GM04503 (cell line): ENCODE measurements around the gene CDC25A.

Experiments
- DNase-seq: peaks from one replicate; pipeline ENCODE4 v3.0.0-alpha.2; 2012; ENCODE audit warnings: low read depth

CDC25A gene

DNA sequence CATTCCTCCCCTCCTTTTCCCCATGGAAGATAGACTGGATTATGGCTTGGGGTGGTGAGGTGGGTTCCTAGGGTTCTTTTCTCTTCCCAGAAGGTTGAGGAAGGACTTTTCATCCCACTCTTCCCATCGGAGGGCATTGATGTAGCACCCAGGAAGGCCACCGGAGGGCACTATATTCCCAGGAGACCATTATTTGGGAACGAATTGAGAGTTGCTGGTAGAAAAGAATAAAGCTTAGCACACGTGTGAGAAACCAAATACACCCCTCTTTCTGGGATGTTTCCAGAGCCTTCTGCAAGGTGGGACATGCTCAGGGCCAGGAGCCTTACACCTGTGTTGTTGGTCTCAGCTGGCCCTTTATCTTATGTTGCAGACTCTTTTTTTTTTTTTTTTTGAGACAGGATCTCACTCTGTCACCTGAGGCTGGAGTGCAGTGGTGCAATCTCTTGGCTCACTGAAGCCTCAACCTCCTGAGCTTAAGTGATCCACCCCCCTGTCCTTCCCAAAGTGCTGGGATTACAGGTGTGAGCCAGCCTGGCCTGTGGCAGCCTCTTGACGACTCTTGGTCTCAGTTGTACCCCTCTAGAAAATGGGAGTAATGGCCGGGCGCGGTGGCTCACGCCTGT lies 6.3 kb upstream of the CDC25A start:
- no peak for DNase-seq

DNA sequence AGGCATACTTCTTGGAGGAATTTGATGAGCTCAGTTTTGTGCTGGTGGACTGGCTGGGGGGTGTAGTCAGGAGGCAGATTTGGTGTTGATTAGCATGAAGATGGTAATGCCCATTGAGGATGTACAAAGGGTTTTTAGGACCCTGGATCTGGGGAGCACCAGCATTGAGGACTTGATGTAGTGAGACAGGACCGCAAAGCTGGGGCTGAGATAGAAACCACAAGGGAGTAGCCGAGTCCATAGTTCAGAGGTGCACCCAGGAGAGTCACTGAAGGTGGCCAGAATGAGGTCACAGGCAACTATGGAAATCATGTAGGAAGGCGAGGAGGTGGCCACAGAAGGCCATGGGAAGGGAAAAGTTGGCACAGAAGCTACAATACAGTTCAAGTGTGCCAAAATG lies 2.7 kb upstream of the CDC25A start:
- DNase-seq = no peak

DNA sequence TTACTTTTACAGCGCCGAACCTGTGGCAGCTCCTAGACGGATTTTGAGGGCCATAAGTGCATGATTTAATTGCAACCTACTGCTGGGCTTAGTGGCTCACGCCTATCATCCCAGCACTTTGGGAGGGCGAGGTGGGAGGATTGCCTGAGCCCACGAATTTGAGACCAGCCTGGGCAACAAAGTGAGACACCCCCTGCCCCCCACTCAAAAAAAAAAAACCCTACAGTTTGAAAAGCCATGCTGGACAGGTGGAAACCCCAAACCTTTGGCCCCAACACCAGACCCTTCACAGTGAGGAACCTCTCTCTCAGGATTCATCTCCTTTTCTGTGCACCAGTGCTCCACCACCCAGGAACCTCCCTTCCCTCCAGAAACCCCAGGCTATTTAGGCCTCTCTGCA lies 1.1 kb upstream of the CDC25A start:
- no peak for DNase-seq

DNA sequence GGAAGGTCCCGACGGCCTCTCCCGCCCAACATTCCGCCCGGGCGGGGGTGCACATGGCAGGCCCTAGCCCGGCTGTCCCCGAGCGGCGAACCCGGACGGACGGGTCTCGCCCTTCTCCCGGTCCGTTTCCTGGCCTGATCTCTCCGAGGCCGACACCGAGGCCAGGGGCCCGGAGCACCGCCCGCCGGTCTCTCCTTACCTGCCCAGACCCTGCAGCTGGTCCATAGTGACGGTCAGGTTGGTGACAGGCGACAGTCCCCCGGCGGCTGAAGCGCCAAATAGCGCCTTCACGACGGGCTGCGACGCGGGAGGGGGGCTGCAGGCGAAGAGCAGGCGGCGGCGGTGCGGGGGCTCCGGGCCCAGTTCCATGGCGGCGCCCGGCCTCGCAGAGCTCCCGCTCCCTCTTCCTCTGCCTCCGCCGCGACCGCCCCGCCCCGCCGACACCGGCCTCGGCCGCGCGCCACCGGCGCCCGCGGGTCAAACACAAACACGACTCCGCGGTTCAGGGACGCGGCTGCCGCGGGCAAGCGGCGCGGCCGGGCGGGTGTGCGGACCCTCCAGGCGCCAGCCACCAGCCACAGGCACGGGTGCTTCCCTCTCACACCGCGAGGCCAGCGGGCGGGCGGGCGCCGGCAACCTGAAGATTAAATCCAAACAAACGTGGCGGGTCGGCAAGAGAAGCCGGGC lies 495 bp downstream of the CDC25A start:
- no peak for DNase-seq

DNA sequence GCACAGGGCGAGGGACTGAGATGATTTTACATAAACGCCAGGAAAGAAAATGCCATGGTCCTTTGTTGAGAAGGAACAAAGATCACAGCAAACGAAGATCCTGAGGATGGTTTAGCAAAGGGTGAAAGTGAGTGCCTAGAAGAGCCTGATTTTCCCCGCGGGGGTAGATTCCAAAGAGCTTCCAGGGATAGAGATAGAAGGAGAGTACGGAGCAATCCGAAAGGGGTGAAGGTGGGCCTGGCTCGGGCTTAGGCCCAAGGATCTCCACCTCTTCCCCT lies 977 bp downstream of the CDC25A start:
- no peak for DNase-seq

DNA sequence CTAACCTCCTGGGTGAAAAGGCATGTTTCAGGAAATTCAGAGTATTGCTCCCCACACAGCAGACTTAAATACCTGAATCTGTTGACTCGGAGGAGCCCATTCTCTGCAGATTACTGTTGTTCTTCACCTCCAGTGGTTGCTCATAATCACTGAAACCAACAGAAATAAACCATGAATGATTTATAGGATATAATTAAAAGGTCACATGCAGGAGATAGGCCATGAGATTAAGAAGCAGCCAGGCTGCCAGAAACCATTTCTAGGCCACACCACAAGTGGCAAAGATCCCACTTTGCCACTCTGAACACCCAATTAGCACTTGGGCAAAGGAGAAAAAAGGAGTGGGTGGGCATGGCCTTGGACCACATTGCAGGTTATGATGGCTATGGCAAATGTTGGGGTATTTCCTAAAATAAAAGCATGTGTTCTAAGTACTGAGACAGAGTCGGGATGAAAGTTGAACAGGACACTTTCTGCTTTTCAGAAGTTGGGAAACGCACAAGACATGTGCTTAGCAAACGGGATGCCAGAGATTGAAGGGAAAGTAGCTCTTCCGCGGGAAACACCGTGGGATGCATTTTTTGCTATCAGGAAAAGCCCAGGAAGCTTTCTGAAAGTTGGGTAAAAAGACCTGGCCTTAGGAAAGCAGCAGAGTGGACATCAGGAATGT lies 1.5 kb downstream of the CDC25A start:
- no peak for DNase-seq

DNA sequence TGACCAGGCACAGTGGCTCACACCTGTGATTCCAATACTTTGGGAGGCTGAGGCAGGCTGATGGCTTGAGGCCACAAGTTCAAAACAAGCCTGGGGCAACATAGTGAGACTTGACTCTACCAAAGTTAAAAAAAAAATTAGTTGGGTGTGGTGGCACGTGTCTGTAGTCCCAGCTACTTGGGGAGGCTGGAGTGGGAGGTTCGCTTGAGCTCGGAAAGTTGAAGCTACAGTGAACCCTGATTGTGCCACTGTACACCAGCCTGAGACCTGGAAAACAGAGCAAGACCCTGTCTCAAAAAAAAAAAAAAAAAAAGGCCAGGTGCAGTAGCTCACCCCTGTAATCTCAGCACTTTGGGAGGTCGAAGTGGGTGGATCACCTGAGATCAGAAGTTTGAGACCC lies 3.1 kb downstream of the CDC25A start:
- no peak for DNase-seq

DNA sequence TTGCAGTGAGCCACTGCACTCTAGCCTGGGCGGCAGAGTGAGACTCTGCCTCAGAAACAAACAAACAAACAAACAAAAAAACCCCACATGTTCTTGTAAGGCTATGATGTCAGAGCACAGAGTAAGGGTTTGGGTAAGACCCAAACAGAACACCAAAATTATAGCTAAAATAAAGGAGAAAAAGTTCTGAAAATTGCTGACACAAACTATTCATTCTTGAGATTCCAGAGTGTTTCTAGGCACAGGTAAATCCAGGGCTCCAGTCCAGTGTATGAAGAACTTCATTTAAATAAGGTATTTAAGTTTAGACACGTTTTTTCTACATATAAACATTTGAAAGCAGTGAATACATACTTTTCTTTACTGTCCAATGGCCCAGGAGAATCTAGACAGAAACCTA lies 3.9 kb downstream of the CDC25A start:
- DNase-seq = no peak

DNA sequence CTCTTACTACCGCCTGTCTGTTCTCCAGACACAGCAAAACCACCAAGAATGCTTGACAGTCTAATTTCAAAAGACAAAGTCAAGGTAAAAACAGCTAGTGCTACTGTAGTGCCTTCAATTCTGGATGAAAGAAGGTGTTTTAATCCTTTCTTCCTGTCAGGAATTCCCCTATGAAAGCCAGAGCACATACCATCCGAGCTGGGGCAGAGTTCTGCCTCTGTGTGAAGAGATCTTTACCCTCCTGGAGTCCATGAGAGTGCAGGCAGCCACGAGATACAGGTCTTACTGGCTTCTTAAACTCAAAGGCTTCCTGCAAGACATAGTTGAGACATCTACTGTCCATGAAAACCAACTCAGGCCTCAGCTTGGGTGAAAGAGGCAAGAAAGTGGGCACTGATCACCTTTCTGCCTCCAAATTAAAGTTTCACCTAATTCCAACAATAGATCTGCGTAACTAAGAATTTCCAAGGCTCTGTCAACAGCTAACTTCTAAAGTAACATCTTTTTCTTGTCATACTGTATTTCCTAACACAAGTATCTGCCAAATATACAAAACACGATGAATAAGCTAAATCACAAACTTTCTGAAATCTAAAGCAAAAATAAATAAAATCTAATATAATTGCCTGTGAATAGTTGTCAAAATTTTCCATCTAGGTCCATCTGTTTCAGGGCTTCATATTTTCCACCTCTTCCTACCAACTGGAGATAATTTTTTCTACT lies 7.5 kb downstream of the CDC25A start:
- DNase-seq = no peak

DNA sequence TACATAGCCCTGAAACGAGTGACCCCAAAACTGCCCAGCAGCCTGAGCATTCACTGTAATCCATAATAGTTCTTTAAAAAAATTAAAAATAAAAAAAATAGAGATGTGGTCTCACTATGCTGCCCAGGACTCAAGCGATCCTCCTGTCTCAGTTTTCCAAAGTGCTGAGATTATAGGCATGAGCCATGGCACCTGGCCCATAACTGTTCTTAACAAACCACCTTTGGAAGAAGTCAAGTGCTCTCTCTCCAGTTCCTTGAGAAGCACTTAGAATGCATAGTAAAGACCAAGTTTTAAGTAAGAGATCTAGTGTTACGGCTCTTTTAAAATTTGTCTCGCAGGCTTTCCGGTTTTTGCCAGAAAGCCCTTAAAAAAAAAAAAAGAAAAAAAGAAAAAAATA lies 8.2 kb downstream of the CDC25A start:
- DNase-seq = no peak

DNA sequence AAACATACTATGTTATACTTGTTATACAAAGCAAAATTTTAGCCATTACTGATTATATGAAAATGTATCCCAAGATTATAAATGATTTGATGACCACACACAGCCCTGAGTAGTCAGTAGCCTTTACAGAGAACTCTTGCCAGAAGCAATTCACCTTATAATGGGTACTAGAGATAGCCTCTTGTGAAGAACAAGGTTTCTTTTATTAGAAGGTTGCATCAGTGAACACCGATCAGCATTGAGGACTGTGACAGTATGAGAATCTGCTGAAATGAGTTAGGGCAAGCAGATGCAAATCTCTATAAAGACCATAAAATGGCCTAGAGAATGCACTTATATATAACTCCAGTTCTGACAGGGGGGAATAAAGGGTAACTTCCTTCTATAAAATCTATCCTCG lies 10.1 kb downstream of the CDC25A start:
- no peak for DNase-seq

DNA sequence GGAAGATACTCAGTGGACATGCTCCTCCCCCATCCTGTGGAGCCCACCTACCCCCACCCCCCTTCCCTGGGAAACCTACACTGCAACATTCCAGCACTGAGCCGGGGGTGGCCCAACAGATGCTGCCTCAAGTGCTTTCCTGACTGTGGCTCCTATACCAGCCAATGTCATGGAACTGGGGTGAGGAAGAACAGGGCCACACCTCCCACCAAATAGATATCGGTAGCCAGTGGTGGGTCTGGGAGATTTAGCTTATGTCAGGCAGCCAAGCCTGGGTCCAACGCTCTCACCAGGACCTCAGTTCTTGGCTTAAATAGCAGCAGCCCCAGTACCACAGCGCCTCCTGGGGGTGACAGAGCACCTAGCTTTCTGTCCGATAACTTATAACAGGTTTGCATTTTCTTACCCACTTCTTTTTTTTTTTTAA lies 30.3 kb downstream of the CDC25A start:
- peak; percentile 3 for DNase-seq

DNA sequence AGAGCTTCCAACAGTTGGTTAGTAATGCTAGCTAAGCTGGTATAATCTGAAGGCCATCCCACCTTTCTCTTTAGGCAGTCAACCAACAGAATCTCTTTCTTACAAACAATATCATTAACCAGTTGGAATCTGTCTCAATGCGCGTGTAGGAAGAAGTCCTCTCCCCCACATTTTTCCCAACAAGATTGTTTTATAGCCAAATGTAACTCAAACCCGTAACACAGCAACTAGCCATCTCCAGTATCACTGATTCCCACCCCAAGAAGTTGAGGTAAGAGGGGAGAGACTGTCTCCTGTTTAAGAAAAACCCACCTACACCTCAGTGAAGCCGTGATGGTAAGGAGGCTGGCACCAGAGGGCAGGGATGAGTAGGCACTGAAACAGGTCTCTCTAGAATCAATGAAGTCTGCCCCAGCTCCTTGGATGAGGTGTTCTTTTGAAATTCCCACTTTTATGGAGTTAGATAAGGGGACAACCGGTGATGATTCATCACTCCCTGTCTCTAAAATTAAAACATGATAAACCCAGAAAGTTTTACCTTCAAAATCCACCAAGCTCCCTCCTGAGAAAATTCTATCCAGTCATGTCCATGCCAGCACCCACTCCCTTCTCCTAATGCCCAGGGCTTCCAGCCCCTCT lies 30.9 kb downstream of the CDC25A start:
- no peak for DNase-seq

DNA sequence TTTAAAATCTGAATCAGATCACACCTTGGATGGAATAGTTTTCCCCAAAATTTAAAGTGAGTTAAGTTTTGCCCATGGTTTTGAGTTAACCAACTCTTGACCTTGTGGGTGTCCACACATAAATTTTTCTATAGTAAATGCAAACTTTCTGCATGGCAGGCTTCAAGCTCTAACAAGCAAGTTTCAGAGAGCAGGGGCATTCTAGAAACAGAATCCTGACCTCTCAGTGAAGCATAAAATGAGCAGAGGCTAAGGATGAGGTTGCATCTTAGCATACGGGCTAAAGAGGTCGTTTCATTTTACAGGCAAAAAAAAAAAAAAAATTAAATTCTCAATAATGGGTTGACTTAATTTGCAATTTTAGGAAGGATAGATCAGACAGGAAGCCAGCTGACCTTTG lies 32.1 kb downstream of the CDC25A start:
- DNase-seq = no peak

DNA sequence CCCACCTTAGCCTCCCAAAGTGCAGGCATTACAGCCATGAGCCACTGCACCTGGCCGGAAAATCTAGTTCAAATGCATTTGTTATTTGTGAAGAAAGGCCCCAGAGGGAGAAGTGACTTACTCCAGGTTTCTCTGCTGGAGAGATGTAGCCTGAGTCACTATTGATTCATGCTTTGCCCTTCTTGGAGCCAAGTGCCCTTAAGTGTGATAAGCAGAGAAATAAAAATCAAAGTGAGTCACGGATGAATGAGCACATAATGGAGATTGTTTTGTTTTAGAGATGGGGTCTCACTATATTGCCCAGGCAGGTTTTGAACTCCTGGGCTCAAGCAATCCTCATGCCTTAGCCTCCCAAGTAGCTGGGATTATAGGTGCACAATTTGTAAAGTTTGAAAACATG lies 33.1 kb downstream of the CDC25A start:
- DNase-seq = peak; percentile 42

DNA sequence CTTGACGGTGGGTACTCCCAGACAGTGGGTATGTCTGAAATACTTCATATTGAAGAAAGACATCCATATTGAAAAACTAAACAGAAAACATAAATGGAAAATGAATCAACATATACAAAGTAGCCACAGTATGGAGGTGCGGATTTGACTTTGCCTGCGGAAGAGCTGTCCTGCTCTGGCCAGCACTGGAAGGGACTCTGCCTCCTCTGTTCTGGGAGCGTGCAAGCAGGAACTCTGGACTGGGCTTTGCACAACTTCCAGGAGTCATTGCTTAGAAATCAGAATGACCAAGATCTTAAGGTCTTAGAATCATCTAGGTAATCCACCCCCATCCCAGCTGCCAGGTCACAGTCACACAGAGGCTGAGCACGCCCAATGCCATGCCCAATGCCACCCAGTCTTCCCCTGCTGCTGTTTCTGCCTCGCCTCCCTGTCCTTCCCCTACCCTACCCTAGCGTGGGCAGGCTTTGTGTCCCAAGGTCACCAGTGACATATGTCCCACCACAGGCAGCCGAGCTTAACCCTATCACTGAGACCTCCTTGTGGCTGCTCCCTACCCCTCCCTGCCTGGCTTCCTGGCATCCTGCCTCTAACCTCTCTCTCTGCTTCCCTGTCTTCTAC lies 36.3 kb downstream of the CDC25A start:
- no peak for DNase-seq

DNA sequence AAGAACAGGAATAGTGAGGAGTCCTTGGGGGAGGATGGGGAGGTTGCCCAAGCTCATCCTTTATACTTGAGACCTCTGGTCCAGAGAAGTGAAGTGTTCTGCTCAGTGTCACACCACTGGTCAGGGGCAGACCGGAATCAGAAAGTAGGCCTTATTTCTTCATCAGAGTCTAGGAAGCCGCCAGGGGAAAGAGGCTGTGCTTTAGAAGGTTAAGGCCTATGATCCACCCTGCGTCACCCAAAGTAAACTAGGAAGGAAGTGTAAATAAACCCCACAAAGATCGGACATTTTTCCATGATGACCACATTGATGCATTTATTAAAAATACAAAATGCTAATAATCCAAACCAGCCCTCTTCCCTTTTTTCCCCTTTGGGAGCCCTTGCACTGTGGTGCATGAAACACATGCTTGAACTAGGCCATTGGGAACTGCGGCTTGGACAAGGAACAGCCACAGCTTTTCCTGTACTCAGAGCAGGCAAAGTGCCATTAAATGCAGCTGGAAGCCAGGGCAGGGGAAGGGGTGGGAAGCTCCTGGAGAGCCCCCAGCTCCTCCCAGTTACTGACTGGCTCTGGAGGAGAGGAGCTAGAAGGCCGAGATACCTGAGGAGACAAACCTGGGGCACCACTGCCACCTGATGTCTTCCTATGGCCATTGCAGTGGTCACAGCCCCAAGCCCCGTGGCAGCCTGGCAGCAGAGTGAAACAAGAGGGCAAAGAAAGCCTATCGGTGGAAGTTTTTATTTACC lies 37.0 kb downstream of the CDC25A start:
- no peak for DNase-seq

DNA sequence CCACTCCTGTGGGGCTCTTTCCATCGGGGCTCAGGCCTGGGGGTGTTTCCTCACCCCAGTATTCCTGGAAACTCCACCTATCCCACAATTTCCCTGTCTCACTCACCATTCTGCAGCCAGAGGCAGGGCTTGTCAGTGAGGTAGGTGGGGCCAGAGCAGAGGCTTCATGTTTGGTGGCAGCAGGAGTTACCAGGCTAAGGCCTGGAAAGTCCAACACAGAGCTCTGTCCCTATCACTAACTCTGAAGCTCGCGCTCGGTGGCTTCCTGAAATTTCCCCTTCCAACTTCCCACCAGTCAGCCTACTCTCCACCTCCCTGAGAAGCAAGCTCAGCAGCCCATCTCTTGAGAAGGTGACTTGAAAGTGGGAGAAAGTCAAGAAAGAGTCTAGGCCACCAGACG lies 44.2 kb downstream of the CDC25A start:
- no peak for DNase-seq

DNA sequence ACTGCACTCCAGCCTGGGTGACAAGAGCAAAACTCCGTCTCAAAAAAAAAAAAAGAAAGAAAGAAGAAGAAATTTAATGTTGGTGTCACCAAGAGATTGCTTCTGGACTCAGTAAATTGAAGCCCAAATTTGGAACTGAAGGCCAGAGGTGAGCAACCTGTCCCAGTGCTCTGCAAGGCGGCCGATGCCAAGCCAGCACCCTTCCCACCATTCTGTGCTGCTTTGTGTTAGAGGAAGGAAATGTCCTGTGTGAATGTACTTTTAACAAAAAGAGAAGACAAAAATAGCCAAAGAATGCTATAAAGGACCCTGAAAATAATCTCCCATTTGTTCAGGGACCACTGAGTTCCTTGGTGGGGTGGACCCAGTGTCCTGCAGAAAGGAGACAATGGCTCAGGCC lies 44.6 kb downstream of the CDC25A start:
- DNase-seq = no peak

DNA sequence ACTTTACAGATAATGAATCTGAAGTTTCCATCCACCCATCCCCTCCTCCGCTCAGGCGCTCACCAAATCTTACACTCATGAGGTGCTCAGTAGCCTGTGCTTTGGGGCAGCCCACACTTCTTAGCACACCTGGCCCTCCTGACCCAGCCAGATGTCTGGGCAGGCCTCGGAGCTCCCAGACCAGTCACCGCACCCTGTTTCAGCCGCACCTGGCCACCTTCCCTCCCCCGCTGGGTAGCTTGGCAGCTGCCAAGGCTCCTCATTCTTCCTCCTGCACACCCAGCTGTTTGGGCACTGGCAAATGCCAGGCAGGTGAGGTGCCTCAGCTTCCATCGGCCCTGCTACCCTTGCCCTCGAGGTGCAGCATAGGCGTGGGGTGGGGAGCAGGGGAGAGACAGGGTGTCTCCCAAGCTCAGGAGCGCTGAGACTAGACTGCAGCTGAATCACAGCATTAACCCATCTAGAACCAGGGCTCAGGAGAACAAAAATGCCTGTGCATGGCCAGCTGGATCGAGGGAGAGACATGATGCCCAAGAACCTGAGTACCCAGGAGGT lies 45.8 kb downstream of the CDC25A start:
- no peak for DNase-seq

DNA sequence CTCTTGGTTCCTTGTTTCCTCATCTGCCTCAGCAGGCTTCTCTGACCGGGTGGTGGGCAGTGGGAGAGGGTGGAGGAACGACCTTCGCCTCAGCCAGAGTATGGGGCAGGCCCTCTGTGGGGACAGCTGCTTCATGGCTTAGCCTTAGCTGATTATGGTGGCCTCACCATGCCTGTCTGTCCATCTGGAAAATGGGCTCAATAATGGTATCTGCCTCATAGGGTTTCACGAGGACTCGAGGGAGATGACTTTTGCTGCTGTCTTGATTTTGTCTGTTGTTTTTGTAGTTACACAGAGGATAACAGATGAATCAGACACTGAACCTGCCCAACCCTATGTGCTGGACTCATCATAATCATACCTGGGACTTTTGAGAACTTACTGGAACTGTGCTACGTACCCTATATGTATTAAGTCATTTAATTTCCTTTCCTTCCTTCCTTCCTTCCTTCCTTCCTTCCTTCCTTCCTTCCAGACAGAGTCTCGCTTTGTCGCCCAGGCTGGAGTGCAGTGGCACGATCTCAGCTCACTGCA lies 46.5 kb downstream of the CDC25A start:
- no peak for DNase-seq
